Activated T-cell treated with anti-CD3 and anti-CD28 coated beads, Interleukin-2, amount 50 U/mL, for 1 hour (primary cell): ENCODE results near the gene ODC1.

Experiments used
- DNase-seq: peaks from one replicate; pipeline ENCODE4 v3.0.0-alpha.2; 2020

ODC1 gene

DNA sequence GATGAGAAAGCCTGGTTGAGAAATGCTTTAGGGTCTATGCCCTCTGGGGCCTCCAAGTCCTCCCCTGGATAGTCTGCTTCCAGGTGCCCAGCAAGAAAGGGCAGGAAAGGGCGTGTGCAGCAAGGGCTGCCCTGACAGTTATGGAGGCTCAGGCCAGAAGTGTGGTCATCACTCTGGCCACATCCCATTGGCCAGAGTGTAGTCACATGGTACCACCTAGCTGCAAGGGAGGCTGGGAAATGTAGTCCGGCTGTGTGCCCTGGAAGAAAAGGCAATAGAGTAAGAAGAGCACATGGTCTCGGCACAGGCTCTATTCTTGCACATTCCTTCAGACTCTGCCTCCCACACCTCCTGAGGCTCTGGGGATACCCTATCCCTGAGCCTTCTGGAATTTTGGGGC, 35.7 kb downstream of the ODC1 start:
- DNase-seq = no peak

DNA sequence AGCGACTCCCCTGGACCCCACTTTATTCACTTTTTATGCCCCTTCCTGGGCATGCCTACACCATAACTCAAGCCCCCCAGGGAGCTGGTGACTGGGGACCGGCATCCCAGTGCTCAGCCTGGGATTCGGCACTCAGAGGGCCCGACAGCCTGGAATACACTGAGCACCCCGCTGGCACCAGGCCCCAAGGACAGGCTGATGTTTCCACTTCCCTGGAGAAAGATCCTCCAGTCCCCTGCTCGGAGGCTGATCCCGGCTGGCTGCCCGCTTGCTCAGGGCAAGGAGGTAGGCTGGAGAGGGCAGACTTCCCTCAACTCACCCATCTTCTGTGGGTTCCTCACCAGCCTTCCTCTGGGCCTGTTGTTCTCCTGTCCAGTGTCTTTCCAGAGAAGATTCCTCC, 36.6 kb downstream of the ODC1 start:
- DNase-seq = no peak

DNA sequence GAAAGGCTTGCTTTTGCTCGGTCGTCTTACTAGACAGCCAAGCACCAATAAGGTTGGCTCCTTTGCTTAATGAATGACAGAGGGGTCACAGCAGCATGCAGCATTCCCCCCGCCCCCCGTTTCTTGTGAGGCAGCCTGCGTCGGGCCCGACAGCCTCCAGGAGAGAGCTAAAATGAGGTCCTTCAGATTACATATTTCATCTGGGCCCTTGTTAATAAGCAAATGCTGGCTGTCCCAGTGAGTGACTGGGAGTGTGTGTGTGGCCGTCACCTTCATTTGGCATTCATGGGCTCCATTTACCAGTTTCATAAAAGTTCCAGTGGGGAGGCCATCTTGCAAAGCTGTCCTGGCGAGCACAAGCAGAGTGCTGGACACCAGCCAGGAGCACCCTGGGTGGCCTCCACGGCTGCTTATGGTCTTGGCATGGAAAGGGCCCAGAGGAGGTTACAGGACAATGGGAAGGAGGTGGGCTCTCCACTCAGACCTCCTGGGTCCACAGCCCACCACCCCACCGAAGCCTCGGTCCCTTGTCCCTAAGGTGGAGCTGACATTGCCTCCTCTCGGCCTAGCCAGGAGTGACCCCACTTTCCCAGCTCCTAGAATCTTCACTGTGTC, 37.2 kb downstream of the ODC1 start:
- no peak for DNase-seq

DNA sequence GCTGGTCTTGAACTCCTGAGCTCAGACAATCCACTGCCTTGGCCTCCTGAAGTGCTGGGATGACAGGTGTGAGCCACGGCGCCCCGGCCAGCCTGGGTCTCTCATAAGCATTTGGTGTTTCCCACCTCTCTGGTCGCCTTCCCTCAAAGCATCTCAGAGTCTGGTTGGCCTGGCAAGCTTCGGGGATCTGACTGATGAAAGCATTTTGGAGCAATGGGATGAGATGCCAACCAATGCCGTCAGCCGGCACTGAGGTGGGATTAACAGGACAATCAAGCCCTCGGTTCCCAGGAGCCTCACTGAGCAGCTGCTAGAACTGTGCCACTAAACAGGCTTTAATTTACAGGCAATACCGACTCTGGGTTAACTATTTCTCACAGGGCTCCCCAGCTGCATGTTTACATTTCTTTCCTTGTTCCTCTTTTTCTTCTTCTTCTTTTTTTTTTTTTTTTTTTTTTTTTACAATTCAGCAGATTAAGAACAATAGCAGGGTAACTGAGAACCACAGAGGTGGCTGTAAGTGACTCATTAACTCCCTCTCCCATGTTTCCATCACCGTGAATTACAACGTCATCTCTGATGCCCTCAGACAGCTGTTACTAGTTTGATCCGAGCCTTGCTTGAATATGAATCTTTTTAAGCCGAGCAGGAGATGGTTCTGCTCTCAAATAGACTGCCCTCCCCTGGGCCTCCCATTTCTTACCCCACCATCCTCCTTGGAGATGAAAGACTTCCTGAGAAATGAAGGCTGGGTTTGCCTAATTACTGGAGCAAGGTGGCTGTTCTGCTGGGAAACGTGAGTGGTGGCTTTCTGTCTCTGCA, 37.9 kb downstream of the ODC1 start:
- DNase-seq = no peak

DNA sequence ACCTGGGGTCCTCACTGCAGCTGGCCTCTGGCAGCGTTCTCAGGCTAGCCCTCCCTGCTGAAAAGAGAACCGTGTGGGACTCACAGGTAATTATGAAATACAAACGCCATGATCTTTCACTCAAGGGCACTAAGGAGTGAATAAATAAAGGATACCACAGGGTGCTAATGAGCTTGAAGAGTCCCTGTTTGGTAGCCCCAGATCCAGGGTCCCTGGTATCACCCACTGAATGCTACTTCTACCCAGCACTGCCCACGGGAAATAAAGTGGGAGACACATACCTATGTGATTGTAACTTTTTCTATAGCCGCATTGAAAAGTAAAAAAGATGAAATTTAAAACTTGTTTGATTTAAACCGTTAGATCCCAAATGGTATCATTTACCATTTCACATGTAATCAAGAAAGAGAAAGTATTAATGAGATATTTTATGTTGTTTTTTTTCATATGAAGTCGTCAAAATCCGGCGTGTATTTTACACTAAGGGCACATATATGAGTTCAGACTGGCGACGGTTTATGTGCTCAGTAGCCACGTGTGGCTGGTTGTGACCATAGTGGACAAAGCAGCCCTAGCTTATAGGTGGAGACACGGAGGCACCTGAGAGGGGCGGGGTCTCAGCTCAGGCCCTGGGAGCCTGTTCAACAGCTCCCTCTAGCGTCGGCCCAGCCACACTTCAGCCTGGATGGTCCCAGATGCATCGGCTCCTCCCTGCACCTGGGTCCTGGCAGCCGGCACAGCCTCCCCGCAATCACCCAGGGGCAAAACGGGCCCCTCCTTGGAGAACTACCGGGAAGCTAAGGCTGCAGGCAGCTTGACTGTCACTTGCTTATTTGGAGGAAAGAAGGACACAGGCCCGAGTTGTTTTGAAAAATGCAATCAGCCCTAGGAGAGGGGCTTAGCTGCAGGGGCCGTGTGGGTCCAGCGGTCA, 39.2 kb downstream of the ODC1 start:
- peak; percentile 84 for DNase-seq

DNA sequence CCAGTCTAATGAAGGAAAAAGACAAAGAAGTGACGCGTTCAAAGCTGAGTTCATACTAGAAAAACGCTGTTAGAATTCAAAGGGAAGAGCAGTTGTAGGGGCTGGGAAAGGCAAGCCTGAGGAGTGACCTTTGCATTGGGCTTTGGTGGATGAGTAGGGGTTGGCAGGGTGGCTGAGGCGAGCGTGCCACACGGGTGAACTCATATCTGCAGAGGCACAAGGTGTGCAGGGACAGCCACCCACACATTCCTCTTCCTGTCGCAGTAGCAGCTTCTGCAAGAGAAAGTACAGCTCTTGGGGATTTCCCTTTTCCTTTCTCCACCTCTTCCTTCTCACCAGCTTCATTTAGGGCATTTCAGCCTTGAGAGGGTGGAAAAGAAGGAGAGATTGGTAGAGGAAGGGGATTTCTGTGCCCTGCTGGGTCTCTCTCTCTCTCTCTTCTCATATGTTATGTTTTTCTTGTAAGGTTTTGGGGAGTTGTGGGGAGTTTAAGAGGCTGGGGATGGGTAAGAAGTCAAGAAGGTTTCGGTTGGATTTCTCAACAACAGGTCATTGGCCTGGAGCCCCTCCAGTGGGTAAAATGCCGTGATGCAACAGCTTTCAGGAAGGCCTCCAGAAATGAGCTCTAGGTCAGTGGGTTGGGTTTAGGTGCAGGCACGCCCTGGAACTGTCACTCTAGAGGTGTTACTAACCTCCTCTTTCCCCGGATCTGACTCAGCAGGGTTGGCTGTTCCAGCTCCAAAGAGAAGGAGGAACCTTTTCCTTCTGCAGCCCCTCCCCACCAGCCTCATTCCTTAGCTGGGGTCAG, 40.1 kb downstream of the ODC1 start:
- peak; percentile 55 for DNase-seq

DNA sequence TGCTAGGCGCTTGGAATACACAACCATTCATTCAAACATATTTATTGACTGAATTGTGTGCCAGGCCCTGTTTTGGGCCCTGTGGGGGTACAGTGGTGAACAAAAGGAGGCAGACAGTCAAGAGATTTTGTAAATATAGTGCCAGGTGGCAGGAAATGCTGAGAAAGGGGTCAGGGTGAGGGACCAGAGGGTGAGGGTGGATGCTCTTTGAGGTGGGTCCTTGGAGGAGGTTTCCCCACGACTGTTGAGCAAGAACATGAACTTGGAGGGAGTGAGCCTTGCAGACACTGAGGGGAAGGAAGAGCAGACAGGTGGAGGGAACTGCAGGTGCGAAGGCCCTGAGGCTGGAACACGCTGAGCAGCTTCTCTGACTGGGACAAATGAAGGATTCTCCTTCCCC, 40.7 kb downstream of the ODC1 start:
- DNase-seq = no peak

DNA sequence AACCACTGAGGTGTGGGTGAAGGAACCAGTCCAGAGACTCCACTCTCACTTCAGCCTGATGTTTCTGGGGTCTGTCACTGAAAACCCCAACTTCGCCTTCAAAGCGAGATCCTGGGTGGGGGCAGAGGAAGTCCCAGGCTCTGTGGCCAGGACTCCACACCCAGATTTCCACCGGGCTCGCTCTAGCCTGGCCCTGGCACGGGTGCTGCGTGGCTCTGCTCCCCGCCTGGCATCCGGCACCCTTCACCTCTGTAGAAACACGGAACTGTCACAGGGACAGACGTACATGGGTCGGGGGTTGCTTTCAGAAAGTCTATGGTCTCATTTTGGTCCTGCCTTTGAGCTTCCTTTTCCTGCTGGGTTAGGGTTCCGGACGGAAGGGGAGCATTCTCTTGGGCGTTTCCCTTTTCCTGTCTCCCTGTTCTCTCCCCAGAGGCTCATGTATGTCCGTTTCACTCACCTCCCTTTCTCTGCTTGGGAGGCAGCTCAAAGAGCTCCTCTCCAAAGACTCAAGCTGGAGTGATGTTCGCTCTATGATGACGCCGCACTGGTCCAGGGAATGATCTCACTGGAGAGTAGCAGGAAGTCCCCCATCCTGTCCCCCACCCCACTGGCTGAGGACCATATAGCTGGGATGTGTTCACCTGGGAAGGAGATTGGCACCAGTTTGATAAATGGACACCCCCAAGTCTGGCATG, 41.5 kb downstream of the ODC1 start:
- no peak for DNase-seq

DNA sequence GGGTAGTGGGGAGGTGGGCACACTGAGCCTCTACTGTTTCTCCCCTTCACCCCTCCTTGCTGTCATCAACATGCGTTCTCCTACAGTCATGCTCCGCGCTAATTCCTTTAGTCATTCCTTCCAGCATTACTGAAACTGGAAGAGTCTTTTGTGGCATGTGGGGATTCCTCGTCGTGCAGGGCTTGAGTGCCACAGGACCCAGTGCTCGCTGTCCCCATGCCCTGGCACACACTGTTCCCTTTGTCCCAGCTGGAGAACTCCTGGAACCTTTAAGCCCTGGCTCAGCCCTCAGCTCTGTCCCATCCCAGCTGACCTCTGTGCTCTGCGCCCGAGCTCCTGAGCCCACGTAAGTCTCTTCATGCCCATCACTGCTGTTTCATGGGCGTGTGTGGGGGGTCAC, 42.1 kb downstream of the ODC1 start:
- no peak for DNase-seq

DNA sequence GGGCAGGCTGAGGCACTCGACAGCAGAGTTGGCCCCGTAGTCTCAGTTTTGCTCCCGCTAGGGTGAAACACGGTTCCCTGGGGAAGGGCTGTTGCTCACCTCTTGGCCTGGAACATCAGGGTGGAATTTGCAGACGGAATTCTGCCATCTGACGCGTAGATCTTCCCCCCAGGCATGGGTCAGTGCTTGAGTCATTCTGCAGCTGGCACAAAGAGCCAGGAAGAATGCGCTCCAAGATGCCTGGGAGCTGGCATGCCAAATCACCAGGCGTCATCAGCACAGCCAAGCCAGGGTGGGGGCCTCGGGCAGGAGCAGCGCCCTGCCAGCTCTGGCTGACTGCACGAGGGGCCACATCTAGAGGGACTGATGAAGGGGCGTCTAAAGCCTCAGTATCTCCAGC, 42.7 kb downstream of the ODC1 start:
- no peak for DNase-seq

DNA sequence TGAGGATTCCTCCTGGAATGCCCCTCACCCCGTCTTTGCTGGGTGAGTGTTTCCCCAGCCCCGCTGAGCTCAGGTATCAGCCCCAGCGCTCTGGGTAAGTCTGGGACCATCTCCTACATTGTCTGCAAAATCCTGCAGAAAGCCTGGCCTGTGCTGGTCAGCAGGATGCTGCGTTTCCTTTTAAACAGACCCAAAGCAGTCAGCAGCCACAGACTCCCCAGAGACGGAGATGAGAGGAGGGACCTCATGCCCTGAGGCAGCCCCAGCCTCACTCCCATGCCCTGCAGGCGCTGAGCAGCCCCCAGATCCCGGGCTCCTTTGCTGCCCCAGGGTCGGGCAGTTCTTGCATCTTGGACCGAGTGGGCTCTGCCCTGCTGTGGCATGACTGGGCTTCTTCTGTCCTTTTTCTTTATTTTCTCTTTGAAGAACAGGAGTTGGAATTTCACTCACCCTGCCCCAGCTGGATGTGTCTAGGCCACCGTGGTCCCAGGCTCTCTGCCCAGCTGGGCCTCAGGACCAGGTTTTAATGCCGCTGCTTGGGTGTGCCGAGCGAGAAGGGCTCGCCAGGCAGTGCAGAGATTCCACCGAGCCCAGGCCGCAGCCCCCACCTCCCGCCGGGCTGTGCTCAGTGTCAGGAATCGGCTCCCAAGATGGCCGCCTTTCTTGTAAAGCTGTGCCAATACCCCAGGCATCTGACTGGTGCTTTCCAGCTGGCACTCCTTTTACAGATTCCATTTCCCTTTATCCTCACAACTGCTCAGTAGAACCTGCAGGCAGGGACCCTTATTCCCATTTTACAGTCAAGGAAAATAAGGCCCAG, 43.6 kb downstream of the ODC1 start:
- no peak for DNase-seq

DNA sequence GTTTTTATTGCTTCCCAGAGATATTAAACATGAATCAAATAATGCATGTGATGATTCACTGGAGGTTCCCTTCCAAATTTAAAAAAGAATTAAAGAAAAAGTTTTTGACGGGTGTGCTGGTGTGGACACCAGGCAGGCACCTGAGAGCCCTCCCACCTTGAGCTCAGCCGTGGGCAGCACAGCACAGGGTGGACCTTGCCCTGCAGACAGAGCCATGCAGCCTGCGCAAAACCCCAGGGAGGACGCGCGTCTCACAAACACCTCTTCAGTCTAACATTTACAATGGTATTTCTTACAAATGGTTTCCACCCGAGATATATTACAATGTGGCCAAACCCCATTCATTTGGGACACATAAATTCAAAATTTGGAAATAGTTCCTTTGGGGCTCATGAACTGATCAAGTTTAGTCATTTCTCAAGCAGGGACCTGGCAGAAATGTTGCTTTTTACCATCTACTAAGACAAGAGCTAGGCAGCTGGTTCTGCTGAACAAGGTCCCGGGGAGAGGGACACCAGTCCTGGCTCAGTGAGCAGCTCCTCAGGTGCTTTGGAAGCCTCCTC, 45.4 kb downstream of the ODC1 start:
- no peak for DNase-seq

DNA sequence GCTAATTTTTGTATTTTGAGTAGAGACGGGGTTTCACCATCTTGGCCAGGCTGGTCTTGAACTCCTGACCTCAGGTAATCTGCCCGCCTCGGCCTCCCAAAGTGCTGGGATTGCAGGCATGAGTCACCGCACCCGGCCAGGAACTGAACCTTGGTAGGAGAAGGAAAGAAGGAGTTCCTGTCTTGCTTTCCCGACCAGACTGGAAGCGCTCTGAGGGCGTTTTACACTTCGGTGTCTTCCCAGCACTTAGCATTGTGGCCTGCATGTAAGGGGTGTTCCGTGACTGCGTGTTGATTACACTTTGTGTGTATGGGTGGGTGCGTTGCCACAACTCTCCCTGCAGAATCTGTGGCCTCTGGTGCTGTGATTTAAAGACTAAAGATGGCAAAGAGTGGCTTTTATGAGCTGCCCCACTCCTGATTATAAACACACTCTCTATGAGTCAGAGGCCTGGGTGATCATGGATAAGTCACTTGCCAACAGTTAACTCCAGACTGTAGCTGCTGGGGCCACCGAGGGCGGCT, 46.0 kb downstream of the ODC1 start:
- DNase-seq = no peak

DNA sequence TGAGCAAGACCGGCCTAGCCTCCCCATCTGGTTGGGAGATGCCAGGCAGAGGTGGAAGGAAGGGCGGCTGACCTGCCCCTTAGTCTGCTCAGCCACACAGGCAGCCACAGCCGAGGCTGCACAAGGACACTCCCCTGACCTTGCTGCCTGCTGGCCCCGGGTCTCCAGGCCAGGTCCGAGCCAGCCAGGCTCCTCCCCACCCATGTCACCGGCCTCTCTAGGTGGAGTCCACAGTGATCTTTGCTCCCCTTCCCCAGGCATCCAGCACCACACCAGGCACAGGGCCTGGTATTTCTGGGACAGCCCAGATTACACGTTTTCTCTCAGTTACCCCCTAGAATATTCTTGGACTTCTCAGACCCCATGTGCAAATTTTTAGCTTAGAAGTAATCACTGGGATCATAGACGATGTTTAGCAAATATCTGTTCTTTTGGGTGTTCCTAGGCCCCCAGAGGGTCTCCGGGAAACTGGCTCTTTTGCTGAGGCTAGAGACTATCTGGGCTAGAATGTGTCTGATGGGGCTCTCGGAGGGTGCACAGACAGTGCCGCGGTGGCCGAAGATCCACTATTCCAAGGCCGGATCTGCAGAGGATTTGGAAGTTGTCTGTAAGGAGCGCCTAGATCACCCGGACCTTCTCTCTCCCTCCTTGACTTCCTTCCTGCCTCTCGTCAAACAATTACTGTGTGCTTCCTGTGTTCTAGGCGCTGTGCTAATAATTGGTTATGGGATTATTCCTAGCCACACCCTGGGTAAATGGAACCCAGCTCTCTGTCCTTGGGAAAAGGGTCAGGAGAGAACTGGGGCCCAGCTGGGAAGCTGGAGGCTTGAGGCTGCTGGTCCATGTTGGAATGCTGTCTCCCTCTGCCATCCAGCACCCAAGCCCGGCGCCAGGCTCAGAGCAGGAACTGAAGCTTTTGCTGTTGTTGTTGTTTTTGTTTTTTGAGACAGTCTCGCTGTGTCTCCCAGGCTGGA, 46.9 kb downstream of the ODC1 start:
- no peak for DNase-seq

DNA sequence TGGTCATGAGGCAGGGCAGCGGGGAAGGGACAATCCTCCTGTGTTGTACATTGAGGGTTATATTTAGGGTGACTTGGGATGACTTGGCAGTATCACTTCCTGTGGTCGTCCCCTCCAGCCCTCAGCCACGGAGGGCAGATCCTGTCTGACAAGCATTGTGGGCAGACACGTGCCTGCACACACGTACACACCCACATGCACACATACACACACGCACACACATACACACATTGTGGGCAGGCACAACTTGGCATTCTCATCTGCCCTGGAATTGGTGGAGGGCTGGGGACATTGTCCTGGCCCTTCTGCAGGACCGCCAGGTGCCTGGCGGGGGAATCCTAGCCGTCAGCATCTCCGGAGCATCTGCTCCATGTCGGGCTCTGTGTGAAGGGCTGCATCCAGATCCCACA, 47.6 kb downstream of the ODC1 start:
- no peak for DNase-seq

DNA sequence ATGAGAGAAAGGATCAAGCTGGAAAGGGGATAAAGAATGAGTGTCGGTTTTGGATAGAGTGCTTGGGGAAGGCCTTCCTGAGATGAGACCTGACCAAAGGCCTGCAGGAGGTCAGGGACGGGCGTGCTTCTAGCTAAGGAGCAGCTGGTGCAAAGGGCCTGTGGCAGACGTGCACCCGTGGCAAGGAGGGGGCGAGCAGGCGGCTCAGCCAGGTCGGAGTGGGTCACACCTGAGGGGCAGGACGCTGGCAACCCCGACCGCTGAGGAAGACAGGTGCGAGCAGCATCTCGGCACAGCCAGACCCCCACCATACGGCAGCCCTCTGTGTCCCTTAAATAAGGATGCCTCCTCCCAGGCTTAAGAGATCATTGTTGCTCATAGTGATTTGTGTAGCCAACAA, 48.1 kb downstream of the ODC1 start:
- no peak for DNase-seq

DNA sequence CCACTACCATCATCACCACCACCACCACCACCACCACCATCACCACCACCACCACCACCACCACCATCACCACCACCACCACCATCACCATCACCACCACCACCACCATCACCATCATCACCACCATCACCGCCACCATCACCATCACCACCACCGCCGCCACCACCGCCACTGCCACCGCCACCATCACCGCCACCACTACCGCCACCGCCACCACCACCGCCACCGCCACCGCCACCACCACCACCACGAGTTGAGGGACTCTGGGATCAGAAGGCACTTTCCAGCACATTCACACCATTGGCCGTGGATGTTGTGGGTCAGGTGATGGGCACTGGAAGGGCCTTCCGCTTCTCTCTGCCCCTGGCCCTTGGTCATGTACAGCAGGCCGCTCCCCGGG, 48.8 kb downstream of the ODC1 start:
- no peak for DNase-seq

DNA sequence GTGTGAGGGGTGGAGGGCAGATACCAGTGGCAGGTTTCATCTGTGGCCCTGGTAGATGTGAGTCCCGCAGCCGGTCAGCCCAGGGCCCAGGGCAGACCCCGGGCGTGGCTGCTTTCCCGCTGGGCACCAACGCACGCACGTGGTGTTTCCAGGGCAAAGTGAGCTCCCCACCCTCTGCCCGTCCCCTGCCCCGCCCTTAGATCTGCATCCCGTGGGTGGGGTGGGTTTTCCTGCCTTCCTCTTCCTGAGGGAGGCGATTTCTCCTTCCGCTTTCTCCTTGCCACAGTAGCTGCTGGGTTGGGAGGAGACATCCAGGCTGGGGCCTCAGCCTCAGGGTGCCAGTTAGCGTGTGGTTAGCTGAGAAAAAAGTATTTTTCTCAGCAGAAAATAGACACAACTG, 49.6 kb downstream of the ODC1 start:
- no peak for DNase-seq

DNA sequence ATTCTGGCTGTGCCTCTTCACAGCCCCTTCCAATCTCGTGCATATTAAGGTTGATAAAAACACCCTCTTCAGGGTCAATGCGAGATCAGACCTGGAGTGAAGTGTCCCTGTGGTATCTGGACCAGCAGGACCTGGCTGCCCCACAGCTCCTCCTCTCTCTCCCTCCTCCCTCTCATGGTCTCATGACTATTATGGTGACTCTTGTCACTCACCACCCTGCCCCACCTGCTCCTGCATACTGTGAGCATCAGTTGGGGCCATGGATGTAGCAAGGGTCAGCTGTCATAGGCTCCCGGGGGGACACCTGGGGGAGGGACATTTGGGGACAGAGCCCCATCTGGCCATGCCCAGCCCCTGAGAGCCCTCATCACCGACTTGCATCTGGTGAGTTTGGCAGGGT, 50.2 kb downstream of the ODC1 start:
- DNase-seq = no peak
